ENCODE data around the gene DGKH.

The DGKH gene

GRCh38 chr13:42048684-42049453 is 421 bp downstream of the DGKH start:
- peak in 2 of 3 experiments; percentile 29 to 30 for DNase-seq
- no peaks in the 10 kb centered on the region for H3K9me3 Mint-ChIP-seq
- H3K36me3 Mint-ChIP-seq (ENCODE audit: insufficient read depth), result no peaks in the 10 kb centered on the region
- peak; percentile 65 for ATAC-seq (replicated peaks)
- peaks cover 12% of the 10 kb centered on the region in 2 donors for H3K4me1 Mint-ChIP-seq (ENCODE audit: low read depth in 2 of 2)
- peak overlapping the region; percentile 60 to 85 for H3K27ac Mint-ChIP-seq
- H3K4me3 Mint-ChIP-seq, result peak overlapping the region; percentile 91 to 94
- H3K27me3 Mint-ChIP-seq, result no peaks in the 10 kb centered on the region

DNA sequence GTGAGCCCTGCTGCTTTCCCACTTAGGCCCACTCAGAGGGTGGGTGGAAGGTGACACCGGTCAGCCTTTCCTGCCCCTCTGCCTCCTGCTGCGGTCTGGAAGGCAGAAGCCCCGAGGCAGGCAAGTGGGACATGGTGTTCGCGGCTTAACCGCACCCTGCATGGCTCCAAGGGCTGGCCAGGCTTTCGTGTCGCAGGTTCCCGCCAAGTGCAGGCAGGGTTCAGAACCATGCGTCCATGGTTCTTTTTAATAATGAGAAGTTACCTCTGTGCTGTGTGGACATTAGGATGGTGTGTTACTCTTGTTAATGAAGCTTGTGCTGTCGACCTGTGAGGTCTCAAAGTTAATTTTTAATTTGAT is 986 bp downstream of the DGKH start:
- Mint-ChIP-seq H3K9me3 (no peaks in the 10 kb centered on the region), H3K27ac (no peak overlapping the region), H3K4me3 (peak overlapping the region; percentile 91 to 94), H3K27me3 (no peaks in the 10 kb centered on the region), H3K4me1 (ENCODE audit: low read depth in 2 of 2) (peaks cover 12% of the 10 kb centered on the region in 2 donors), H3K36me3 (ENCODE audit: insufficient read depth) (no peaks in the 10 kb centered on the region)
- DNase-seq (no peak), ATAC-seq (replicated peaks) (peak; percentile 34)

- no peak for DNase-seq
- H3K27me3 Mint-ChIP-seq, result no peaks in the 10 kb centered on the region
- peak overlapping the region in 1 of 2 donors; percentile 35 for H3K4me3 Mint-ChIP-seq
- ATAC-seq (replicated peaks), result no peak
- no peaks in the 10 kb centered on the region for H3K36me3 Mint-ChIP-seq (ENCODE audit: insufficient read depth)
- peaks cover 3 to 15% of the 10 kb centered on the region in 2 donors for H3K4me1 Mint-ChIP-seq (ENCODE audit: low read depth in 2 of 2)
- H3K27ac Mint-ChIP-seq, result no peak overlapping the region
- no peaks in the 10 kb centered on the region for H3K9me3 Mint-ChIP-seq
Observed at GRCh38 chr13:42054798-42055499, 6.5 kb downstream of the DGKH start.

DNA sequence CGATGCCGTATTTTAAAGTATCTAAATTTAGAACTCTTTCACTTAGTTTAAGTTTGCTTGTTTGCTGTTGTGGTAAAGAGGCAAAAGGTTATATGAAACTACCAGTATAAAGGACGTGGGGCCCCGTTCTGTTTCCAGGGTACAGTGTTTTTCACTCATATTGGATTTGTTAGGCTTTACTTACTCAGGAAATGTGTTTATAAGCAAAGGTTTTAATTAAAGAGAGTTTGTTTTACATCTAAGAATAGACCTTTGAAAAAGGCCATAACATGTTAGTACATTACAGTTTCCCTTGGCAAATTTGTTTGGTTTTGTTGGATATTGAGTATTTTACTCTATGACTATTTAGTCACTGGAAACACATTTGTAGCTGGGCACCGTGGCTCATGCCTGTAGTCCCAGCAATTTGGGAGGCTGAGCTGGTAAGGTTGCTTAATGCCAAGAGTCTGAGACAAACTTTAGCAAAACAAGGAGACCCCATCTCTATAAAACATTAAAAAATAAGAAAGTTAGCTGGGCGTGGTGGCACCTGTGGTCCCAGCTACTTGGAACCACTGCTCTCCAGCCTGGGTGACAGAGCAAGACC is 7.1 kb downstream of the DGKH start:
- Mint-ChIP-seq H3K9me3 (no peaks in the 10 kb centered on the region), H3K27me3 (no peaks in the 10 kb centered on the region), H3K4me3 (peak overlapping the region in 1 of 2 donors; percentile 35), H3K4me1 (ENCODE audit: low read depth in 2 of 2) (peaks cover 3 to 15% of the 10 kb centered on the region in 2 donors), H3K36me3 (ENCODE audit: insufficient read depth) (no peaks in the 10 kb centered on the region), H3K27ac (no peak overlapping the region)
- ATAC-seq (replicated peaks) (no peak), DNase-seq (no peak)

DNA sequence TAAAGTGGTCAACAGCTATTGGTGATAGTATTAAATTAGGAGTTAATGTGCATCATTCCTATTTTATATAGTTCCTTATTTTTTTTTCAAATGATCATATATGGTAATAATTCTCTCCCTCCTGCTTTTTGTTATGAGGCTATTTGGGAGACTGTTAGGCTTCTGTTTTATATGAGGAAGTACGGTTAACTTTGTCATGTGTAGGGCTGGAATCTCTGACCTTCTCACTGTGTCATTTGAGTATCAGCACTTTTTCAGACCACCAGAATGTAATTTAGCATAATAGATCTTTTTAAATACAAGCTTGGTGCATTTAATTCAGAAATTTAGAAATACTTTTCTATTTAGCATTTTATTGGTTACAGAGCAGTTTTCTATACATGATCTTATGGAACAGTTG is 7.7 kb downstream of the DGKH start:
- no peak overlapping the region for H3K27ac Mint-ChIP-seq

DNA sequence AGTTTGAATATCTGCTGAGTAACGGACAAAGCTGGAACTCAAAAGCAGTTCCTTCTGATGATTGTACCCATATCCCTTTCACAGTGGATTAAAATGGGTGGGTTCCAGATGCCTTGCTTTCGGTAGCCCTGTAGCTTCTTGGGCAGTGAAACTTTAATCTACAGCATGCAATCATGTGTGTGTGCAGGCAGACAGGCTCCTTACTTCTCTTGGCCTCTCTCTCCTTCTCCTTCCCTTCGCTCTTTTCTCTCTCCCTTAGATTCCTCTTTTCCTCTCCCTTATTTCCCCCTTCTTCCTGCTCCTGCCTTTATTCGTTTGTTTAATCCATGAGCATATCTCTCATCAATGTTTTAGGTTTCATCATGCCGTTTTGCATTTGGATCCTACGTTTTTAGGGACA is 8.1 kb downstream of the DGKH start:
- Mint-ChIP-seq H3K36me3 (ENCODE audit: insufficient read depth) (no peaks in the 10 kb centered on the region), H3K4me1 (ENCODE audit: low read depth in 2 of 2) (peaks cover 3 to 15% of the 10 kb centered on the region in 2 donors), H3K4me3 (peak overlapping the region; percentile 0 to 65), H3K27me3 (no peaks in the 10 kb centered on the region), H3K9me3 (no peaks in the 10 kb centered on the region), H3K27ac (no peak overlapping the region)
- no peak for ATAC-seq (replicated peaks)
- DNase-seq, result no peak

More for the DNA sequence above, 7.7 kb downstream of the DGKH start:
- no peak for ATAC-seq (replicated peaks)
- no peaks in the 10 kb centered on the region for H3K27me3 Mint-ChIP-seq
- H3K4me3 Mint-ChIP-seq, result no peak overlapping the region
- DNase-seq, result no peak
- H3K4me1 Mint-ChIP-seq (ENCODE audit: low read depth in 2 of 2), result peaks cover 3 to 15% of the 10 kb centered on the region in 2 donors
- H3K9me3 Mint-ChIP-seq, result no peaks in the 10 kb centered on the region
- no peaks in the 10 kb centered on the region for H3K36me3 Mint-ChIP-seq (ENCODE audit: insufficient read depth)

- Mint-ChIP-seq H3K4me1 (ENCODE audit: low read depth in 2 of 2) (peaks cover 3 to 12% of the 10 kb centered on the region in 2 donors), H3K27ac (no peak overlapping the region), H3K9me3 (no peaks in the 10 kb centered on the region), H3K27me3 (no peaks in the 10 kb centered on the region), H3K4me3 (no peak overlapping the region), H3K36me3 (ENCODE audit: insufficient read depth) (no peaks in the 10 kb centered on the region)
- no peak for ATAC-seq (replicated peaks)
- DNase-seq, result no peak
Observed at GRCh38 chr13:42057918-42058530, 9.6 kb downstream of the DGKH start.

DNA sequence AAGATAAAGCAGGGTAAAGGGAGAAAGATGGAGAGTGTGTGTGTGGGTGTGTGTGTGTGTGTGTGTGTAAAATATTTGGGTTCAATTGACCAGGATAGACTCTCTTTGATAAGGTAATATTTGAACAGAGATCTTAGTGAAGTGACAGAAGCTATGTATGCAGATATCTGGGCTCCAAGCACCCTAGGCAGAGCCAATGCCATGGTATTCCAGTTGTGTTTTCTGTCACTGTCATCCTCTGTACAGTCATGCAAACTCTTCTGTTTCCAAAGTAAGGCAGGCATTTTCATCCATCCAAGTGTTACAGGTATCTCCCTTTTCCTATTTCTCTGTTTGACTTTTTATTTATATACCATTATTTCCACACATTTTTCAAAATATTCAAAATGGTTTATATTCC is 13.5 kb downstream of the DGKH start:
- no peaks in the 10 kb centered on the region for H3K9me3 Mint-ChIP-seq

DNA sequence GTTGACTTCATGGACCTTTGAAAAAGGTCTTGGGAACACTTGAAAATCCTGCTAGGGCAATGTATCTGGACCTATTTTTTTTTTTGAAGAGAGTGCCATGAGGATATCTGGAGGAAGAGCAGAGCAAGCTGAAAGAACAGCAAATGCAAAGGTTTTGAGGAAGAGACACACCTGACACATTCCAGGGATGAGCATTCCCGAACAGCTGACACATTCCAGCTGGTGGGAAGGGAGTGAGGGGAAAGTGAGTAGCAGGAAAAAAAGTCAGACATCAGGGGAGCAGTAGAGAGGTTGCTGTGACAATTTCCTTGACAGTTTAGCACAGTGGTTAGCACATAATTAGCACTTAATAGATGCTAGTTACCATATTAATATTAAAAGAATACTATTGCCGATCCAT is 14.7 kb downstream of the DGKH start:
- Mint-ChIP-seq H3K36me3 (ENCODE audit: insufficient read depth) (no peaks in the 10 kb centered on the region), H3K4me1 (ENCODE audit: low read depth in 2 of 2) (peaks cover 2 to 5% of the 10 kb centered on the region in 2 donors), H3K9me3 (no peaks in the 10 kb centered on the region), H3K27ac (no peak overlapping the region), H3K4me3 (no peak overlapping the region), H3K27me3 (no peaks in the 10 kb centered on the region)
- no peak for ATAC-seq (replicated peaks)
- no peak for DNase-seq

More for the DNA sequence above, 13.5 kb downstream of the DGKH start:
- no peak overlapping the region for H3K27ac Mint-ChIP-seq
- ATAC-seq (replicated peaks) (no peak), DNase-seq (no peak)
- no peaks in the 10 kb centered on the region for H3K27me3 Mint-ChIP-seq
- H3K4me3 Mint-ChIP-seq, result no peak overlapping the region
- peaks cover 5% of the 10 kb centered on the region in 2 donors for H3K4me1 Mint-ChIP-seq (ENCODE audit: low read depth in 2 of 2)
- H3K36me3 Mint-ChIP-seq (ENCODE audit: insufficient read depth), result no peaks in the 10 kb centered on the region

GRCh38 chr13:42064259-42064658 is 15.8 kb downstream of the DGKH start:
- Mint-ChIP-seq H3K9me3 (no peaks in the 10 kb centered on the region), H3K36me3 (ENCODE audit: insufficient read depth) (no peaks in the 10 kb centered on the region), H3K27ac (no peak overlapping the region), H3K4me1 (ENCODE audit: low read depth in 2 of 2) (peaks cover 2 to 6% of the 10 kb centered on the region in 2 donors), H3K27me3 (no peaks in the 10 kb centered on the region), H3K4me3 (no peak overlapping the region)
- DNase-seq (no peak), ATAC-seq (replicated peaks) (no peak)

DNA sequence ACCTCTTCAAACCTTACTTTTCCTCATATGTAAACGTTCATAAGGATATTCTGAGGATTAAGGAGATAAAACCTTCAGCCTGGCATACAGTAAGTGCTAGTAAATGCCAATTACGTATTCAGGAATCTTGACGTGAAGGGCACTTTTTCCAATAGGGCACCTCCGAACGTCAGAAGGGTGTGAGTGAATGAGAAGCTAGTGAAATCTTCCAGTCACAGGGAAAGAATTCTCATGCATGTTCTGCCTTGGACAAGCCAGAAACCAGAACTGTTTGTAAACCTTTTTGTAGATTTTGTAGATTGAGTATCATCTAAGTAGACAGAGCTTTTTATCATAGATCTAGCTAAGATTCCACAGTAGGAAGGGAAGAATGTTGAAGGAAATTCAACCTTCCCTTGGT is 16.5 kb downstream of the DGKH start:
- peaks cover 2 to 12% of the 10 kb centered on the region in 2 donors for H3K4me1 Mint-ChIP-seq (ENCODE audit: low read depth in 2 of 2)
- ATAC-seq (replicated peaks) (no peak), DNase-seq (no peak)
- no peak overlapping the region for H3K4me3 Mint-ChIP-seq
- no peak overlapping the region for H3K27ac Mint-ChIP-seq
- H3K27me3 Mint-ChIP-seq, result no peaks in the 10 kb centered on the region
- H3K9me3 Mint-ChIP-seq, result no peaks in the 10 kb centered on the region
- no peaks in the 10 kb centered on the region for H3K36me3 Mint-ChIP-seq (ENCODE audit: insufficient read depth)

GRCh38 chr13:42065414-42065813 is 17.0 kb downstream of the DGKH start:
- Mint-ChIP-seq H3K4me1 (ENCODE audit: low read depth in 2 of 2) (peaks cover 2 to 12% of the 10 kb centered on the region in 2 donors), H3K27ac (no peak overlapping the region), H3K36me3 (ENCODE audit: insufficient read depth) (no peaks in the 10 kb centered on the region), H3K9me3 (no peaks in the 10 kb centered on the region), H3K27me3 (no peaks in the 10 kb centered on the region), H3K4me3 (no peak overlapping the region)
- DNase-seq, result no peak
- no peak for ATAC-seq (replicated peaks)

DNA sequence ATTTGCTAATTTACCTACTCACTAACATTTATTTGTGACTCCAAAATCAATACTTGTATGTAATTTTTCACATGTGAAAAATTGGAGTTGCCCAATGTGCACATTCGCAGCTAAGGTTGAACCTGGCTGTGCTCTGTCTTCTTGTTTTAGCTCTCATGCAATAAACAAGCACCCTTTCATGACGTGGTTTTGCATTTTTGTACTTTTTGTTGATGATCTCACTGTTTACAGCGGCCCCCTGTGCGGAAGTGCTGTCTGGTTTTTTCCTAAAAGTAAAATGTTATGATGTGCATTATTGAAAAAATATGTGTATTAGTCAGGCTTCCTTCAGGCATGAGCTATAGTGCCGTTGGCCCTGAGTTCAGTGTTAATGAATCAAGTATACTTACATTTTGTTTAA is 18.1 kb downstream of the DGKH start:
- Mint-ChIP-seq H3K36me3 (ENCODE audit: insufficient read depth) (no peaks in the 10 kb centered on the region), H3K4me1 (ENCODE audit: low read depth in 2 of 2) (peaks cover 4 to 12% of the 10 kb centered on the region in 2 donors), H3K27me3 (no peaks in the 10 kb centered on the region), H3K27ac (no peak overlapping the region), H3K9me3 (no peaks in the 10 kb centered on the region), H3K4me3 (no peak overlapping the region)
- DNase-seq (no peak), ATAC-seq (replicated peaks) (no peak)
